DOHH2 (cell line): Measurements from ENCODE around the gene MYPN.

Experiments
- H3F3A ChIP-seq: fragments of 200-600 bp; sonication (generic), shearing (Covaris generic); 2 replicates; pipeline ENCODE4 v1.6.0; 2016; ENCODE audit warnings: antibody characterized with exemption, mild to moderate bottlenecking; ENCODE audit not compliant: control insufficient read depth, insufficient read depth
- H3K27ac ChIP-seq: fragments of 200-600 bp; sonication (generic); 2 replicates; pipeline ENCODE4 v1.5.1; 2014; ENCODE audit warnings: low read depth, mild to moderate bottlenecking, low read length, moderate library complexity
- H3K27me3 ChIP-seq: fragments of 200-600 bp; sonication (generic); 2 replicates; pipeline ENCODE4 v1.6.1; 2014; ENCODE audit warnings: mild to moderate bottlenecking, low read length, mixed read lengths; ENCODE audit not compliant: control insufficient read depth
- H3K36me3 ChIP-seq: fragments of 200-600 bp; sonication (generic); 2 replicates; pipeline ENCODE4 v1.6.1; 2014; ENCODE audit warnings: mild to moderate bottlenecking, low read length, moderate library complexity, mixed read lengths; ENCODE audit not compliant: control insufficient read depth
- H3K4me1 ChIP-seq: fragments of 200-600 bp; sonication (generic); 2 replicates; pipeline ENCODE4 v1.6.1; 2014; ENCODE audit warnings: mild to moderate bottlenecking, low read length, mixed read lengths; ENCODE audit not compliant: control insufficient read depth
- H3K4me2 ChIP-seq: fragments of 200-600 bp; sonication (generic); 2 replicates; pipeline ENCODE4 v1.6.0; 2014; ENCODE audit warnings: mild to moderate bottlenecking, low read length, moderate library complexity
- H3K4me3 ChIP-seq: fragments of 200-600 bp; sonication (generic); 2 replicates; pipeline ENCODE4 v1.5.1; 2014; ENCODE audit warnings: mild to moderate bottlenecking, low read length, mixed read lengths
- H3K79me2 ChIP-seq: fragments of 200-600 bp; sonication (generic); 2 replicates; pipeline ENCODE4 v1.6.1; 2014; ENCODE audit warnings: mild to moderate bottlenecking, low read length, mixed read lengths; ENCODE audit not compliant: control insufficient read depth
- H3K9me2 ChIP-seq: fragments of 200-600 bp; sonication (generic); replicated peaks from 2 replicates; pipeline ENCODE4 v1.6.1; 2014; ENCODE audit warnings: mild to moderate bottlenecking, low read length, mixed read lengths; ENCODE audit not compliant: control insufficient read depth
- H3K9me3 ChIP-seq: fragments of 200-600 bp; sonication (generic); 2 replicates; pipeline ENCODE4 v1.6.1; 2014; ENCODE audit warnings: antibody characterized with exemption, low read length, mixed read lengths; ENCODE audit not compliant: control insufficient read depth, insufficient read depth
- H4K20me1 ChIP-seq: fragments of 200-600 bp; sonication (generic); 2 replicates; pipeline ENCODE4 v1.6.0; 2014; ENCODE audit warnings: low read depth, mild to moderate bottlenecking, antibody characterized with exemption, low read length, moderate library complexity; ENCODE audit not compliant: control insufficient read depth, insufficient read depth
- EZH2phosphoT487 ChIP-seq: fragments of 200-600 bp; sonication (generic); IDR thresholded peaks from 2 replicates; pipeline ENCODE4 v1.6.1; 2017; ENCODE audit warnings: borderline replicate concordance, mild to moderate bottlenecking, antibody characterized with exemption, low read length, moderate library complexity, mixed read lengths
- TF ChIP-seq, protein P1 (sequence below): fragments of 200-600 bp; sonication (generic); IDR thresholded peaks from one replicate; pipeline ENCODE4 v1.5.1; 2014; ENCODE audit warnings: antibody characterized with exemption, mild to moderate bottlenecking, low read depth, low read length; ENCODE audit not compliant: poor library complexity, severe bottlenecking

The MYPN gene

DNA sequence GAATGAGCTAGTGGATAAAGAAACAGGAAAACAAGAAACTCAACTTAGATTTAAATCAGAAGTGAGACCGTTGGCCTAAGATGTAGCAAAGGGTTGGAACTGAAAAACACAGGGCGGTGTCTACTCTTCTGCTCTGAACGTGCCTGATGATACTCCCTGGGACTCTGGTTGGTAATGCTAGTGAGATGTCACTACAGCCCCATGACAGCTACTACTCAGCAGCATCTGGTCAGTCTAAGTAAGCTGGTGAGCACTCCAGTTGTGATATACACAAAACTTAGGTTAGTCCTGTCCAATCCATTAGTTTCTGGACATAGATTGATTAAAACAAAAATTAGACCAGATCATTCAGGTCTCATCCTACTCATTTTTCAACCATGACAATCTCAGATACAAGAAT, 15.4 kb downstream of the MYPN start:
- Histone ChIP-seq H3K4me2 (no peak overlapping the region), H3F3A (no peaks in the 10 kb centered on the region), H3K9me3 (no peaks in the 10 kb centered on the region), H3K27me3 (no peaks in the 10 kb centered on the region), H4K20me1 (no peaks in the 10 kb centered on the region), H3K36me3 (no peaks in the 10 kb centered on the region), H3K27ac (no peak overlapping the region), H3K4me3 (no peak overlapping the region), H3K4me1 (no peaks in the 10 kb centered on the region), H3K79me2 (no peaks in the 10 kb centered on the region), H3K9me2 (no peaks in the 10 kb centered on the region)
- TF ChIP-seq, protein P1, sequence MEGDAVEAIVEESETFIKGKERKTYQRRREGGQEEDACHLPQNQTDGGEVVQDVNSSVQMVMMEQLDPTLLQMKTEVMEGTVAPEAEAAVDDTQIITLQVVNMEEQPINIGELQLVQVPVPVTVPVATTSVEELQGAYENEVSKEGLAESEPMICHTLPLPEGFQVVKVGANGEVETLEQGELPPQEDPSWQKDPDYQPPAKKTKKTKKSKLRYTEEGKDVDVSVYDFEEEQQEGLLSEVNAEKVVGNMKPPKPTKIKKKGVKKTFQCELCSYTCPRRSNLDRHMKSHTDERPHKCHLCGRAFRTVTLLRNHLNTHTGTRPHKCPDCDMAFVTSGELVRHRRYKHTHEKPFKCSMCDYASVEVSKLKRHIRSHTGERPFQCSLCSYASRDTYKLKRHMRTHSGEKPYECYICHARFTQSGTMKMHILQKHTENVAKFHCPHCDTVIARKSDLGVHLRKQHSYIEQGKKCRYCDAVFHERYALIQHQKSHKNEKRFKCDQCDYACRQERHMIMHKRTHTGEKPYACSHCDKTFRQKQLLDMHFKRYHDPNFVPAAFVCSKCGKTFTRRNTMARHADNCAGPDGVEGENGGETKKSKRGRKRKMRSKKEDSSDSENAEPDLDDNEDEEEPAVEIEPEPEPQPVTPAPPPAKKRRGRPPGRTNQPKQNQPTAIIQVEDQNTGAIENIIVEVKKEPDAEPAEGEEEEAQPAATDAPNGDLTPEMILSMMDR: no peak
- TF ChIP-seq EZH2phosphoT487: no peak

DNA sequence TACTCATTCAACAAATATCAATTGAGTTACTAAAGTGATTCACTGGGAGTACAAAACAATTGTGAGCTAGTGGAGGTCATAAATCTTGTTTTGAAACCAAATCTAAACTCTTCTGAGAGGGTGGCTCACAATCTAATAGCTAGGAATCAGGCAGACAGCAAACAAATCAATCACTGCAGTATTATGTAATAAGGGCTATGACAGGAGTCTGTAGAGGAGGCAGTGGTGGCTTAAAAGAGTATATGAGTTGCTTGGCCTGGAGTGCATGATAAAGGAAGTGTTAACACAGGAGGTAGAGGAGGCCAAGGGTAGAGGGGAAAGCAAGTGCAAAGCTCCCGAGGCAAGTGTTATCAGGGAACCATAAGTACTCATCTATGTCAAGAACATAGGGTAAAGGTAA, 16.5 kb downstream of the MYPN start:
- H3K79me2 ChIP-seq: no peaks in the 10 kb centered on the region
- H3K27me3 ChIP-seq: no peaks in the 10 kb centered on the region
- no peaks in the 10 kb centered on the region for H4K20me1 ChIP-seq
- no peak overlapping the region for H3K4me3 ChIP-seq
- H3K36me3 ChIP-seq: no peaks in the 10 kb centered on the region
- no peaks in the 10 kb centered on the region for H3K9me2 ChIP-seq
- no peaks in the 10 kb centered on the region for H3K4me1 ChIP-seq
- H3K27ac ChIP-seq: no peak overlapping the region
- H3K9me3 ChIP-seq: no peaks in the 10 kb centered on the region
- TF ChIP-seq, protein P1: no peak
- no peak for TF ChIP-seq EZH2phosphoT487
- H3K4me2 ChIP-seq: no peak overlapping the region
- H3F3A ChIP-seq: no peaks in the 10 kb centered on the region

DNA sequence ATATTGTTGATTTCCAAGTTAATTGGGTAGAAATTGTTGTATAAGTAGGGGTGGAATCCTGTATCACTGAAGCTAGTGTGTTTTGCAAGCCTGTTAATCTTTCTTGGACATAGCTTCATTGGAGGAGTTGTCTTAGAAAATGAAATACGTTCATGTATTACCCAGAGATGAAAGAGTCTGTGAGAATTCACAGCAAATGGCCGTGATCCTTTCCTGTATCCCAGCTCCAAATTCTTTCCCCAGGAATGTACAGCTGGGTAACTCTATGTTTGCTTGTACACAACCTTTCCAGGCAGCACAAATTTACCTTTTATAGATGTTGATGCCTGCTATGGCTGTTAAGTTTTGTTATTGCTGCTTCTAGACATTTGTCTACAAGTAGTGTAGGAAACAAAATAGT, 18.7 kb downstream of the MYPN start:
- no peaks in the 10 kb centered on the region for H3K27me3 ChIP-seq
- H3K79me2 ChIP-seq: no peaks in the 10 kb centered on the region
- no peaks in the 10 kb centered on the region for H4K20me1 ChIP-seq
- H3F3A ChIP-seq: no peaks in the 10 kb centered on the region
- H3K4me2 ChIP-seq: no peak overlapping the region
- H3K4me3 ChIP-seq: no peak overlapping the region
- no peaks in the 10 kb centered on the region for H3K4me1 ChIP-seq
- H3K9me2 ChIP-seq: no peaks in the 10 kb centered on the region
- H3K27ac ChIP-seq: no peak overlapping the region
- TF ChIP-seq EZH2phosphoT487: no peak
- TF ChIP-seq, protein P1: no peak
- H3K36me3 ChIP-seq: no peaks in the 10 kb centered on the region
- H3K9me3 ChIP-seq: no peaks in the 10 kb centered on the region

DNA sequence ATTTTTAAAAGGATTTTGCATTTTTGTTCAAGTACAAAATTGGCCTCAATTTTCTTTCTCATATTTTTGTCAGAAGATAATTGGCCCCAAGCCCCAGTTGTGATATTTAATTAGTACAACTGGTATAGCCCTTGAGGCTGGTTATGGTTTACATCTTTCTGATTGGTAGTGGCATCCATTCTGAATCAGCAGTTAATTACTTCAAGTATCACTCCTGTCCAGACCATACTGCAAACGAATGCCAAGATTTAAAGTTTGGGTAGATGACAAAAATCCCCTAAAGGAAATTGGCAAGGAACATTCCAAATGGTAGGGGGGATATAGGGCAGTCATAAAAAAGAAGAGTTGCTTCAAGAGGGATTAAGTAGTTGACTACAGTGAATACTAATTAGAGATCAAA, 23.1 kb downstream of the MYPN start:
- Histone ChIP-seq H3K9me3 (no peaks in the 10 kb centered on the region), H3K36me3 (no peaks in the 10 kb centered on the region), H3K4me1 (no peaks in the 10 kb centered on the region), H4K20me1 (no peaks in the 10 kb centered on the region), H3F3A (no peaks in the 10 kb centered on the region), H3K27me3 (no peaks in the 10 kb centered on the region), H3K4me2 (no peak overlapping the region), H3K4me3 (no peak overlapping the region), H3K9me2 (no peaks in the 10 kb centered on the region), H3K27ac (no peak overlapping the region), H3K79me2 (no peaks in the 10 kb centered on the region)
- TF ChIP-seq, protein P1: no peak
- TF ChIP-seq EZH2phosphoT487: no peak
